SK-N-SH treated with all-trans-retinoic acid at 6 μM for 48 hours (cell line): ENCODE results near the gene LSM3.

Experiments used
- ATAC-seq: fragments of 200-7000 bp; cut with Tn5 transposase; 3 replicates; pipeline ENCODE4 v1.9.1; 2020; ENCODE audit warnings: mild to moderate bottlenecking, moderate library complexity
- ARNTL ChIP-seq: fragments of 450-650 bp; formaldehyde crosslinking; IDR thresholded peaks from 2 replicates; pipeline ENCODE4 v1.5.0; 2020; ENCODE audit warnings: low read depth, mild to moderate bottlenecking, moderate library complexity, borderline replicate concordance
- BACH2 ChIP-seq: fragments of 250-450 bp; sonication (Bioruptor Pico); IDR thresholded peaks from 2 replicates; pipeline ENCODE4 v1.9.0; 2021; ENCODE audit warnings: mild to moderate bottlenecking, borderline replicate concordance
- CSDC2 ChIP-seq: fragments of 250-450 bp; sonication (Bioruptor Pico); IDR thresholded peaks from 2 replicates; pipeline ENCODE4 v1.5.0; 2020; ENCODE audit warnings: mild to moderate bottlenecking, moderate library complexity
- ESRRG ChIP-seq: fragments of 250-450 bp; sonication (Bioruptor Pico); IDR thresholded peaks from 2 replicates; pipeline ENCODE4 v1.6.1; 2021; ENCODE audit warnings: mild to moderate bottlenecking
- GLIS3 ChIP-seq: fragments of 250-450 bp; sonication (Bioruptor Pico); IDR thresholded peaks from 2 replicates; pipeline ENCODE4 v1.5.0; 2020; ENCODE audit warnings: mild to moderate bottlenecking, moderate library complexity
- ISL1 ChIP-seq: fragments of 250-450 bp; sonication (Bioruptor Pico); IDR thresholded peaks from 2 replicates; pipeline ENCODE4 v2.1.2; 2022; ENCODE audit warnings: mild to moderate bottlenecking, moderate library complexity
- OSR1 ChIP-seq: fragments of 250-450 bp; sonication (Bioruptor Pico); IDR thresholded peaks from 2 replicates; pipeline ENCODE4 v1.8.0; 2022; ENCODE audit warnings: moderate library complexity, mild to moderate bottlenecking, inconsistent platforms
- POU6F1 ChIP-seq: fragments of 250-450 bp; sonication (Bioruptor Pico); IDR thresholded peaks from 2 replicates; pipeline ENCODE4 v1.8.0; 2021; ENCODE audit warnings: low read depth, mild to moderate bottlenecking, moderate library complexity, borderline replicate concordance
- PPARA ChIP-seq: fragments of 250-450 bp; sonication (Bioruptor Pico); IDR thresholded peaks from 2 replicates; pipeline ENCODE4 v1.5.0; 2020; ENCODE audit warnings: mild to moderate bottlenecking, borderline replicate concordance
- RARB ChIP-seq: fragments of 250-450 bp; sonication (Bioruptor Pico); IDR thresholded peaks from 2 replicates; pipeline ENCODE4 v1.8.0; 2021; ENCODE audit warnings: mild to moderate bottlenecking, moderate library complexity
- SNAI2 ChIP-seq: fragments of 250-450 bp; sonication (Bioruptor Pico); IDR thresholded peaks from 2 replicates; pipeline ENCODE4 v1.5.0; 2020; ENCODE audit warnings: mild to moderate bottlenecking, moderate library complexity
- TCF4 ChIP-seq: fragments of 250-450 bp; sonication (Bioruptor Pico); IDR thresholded peaks from 2 replicates; pipeline ENCODE4 v1.8.0; 2021; ENCODE audit warnings: mild to moderate bottlenecking, moderate library complexity, borderline replicate concordance
- TOX ChIP-seq: fragments of 250-450 bp; sonication (Bioruptor Pico); IDR thresholded peaks from 2 replicates; pipeline ENCODE4 v1.8.0; 2021; ENCODE audit warnings: mild to moderate bottlenecking, moderate library complexity, borderline replicate concordance
- ZC3H10 ChIP-seq: fragments of 250-450 bp; sonication (Bioruptor Pico); IDR thresholded peaks from 2 replicates; pipeline ENCODE4 v1.5.1; 2021; ENCODE audit warnings: mild to moderate bottlenecking, moderate library complexity
- ZFP3 ChIP-seq: fragments of 250-450 bp; sonication (Bioruptor Pico); IDR thresholded peaks from 2 replicates; pipeline ENCODE4 v1.5.0; 2020; ENCODE audit warnings: mild to moderate bottlenecking, moderate library complexity
- ZFP30 ChIP-seq: fragments of 450-650 bp; formaldehyde crosslinking; IDR thresholded peaks from 2 replicates; pipeline ENCODE4 v1.5.0; 2022; ENCODE audit warnings: mild to moderate bottlenecking, moderate library complexity
- ZNF565 ChIP-seq: fragments of 450-650 bp; formaldehyde crosslinking; conservative IDR thresholded peaks from 2 replicates; pipeline ENCODE4 v1.5.0; 2020; ENCODE audit warnings: low read depth, mild to moderate bottlenecking, moderate library complexity
- ZNF70 ChIP-seq: fragments of 450-650 bp; formaldehyde crosslinking; IDR thresholded peaks from 2 replicates; pipeline ENCODE4 v1.5.0; 2020; ENCODE audit warnings: mild to moderate bottlenecking, moderate library complexity
- ZNF8 ChIP-seq: fragments of 450-650 bp; formaldehyde crosslinking; IDR thresholded peaks from 2 replicates; pipeline ENCODE4 v1.5.0; 2020; ENCODE audit warnings: mild to moderate bottlenecking, moderate library complexity
- TF ChIP-seq, protein P1 (sequence below): fragments of 250-450 bp; sonication (Bioruptor Pico); IDR thresholded peaks from 2 replicates; pipeline ENCODE4 v1.5.1; 2021; ENCODE audit warnings: mild to moderate bottlenecking, moderate library complexity
- TF ChIP-seq, protein P2 (sequence below): fragments of 250-450 bp; sonication (Bioruptor Pico); IDR thresholded peaks from 2 replicates; pipeline ENCODE4 v1.5.1; 2020; ENCODE audit warnings: low read depth, mild to moderate bottlenecking, moderate library complexity
- TF ChIP-seq, protein P3 (sequence below): fragments of 250-450 bp; sonication (Bioruptor Pico); IDR thresholded peaks from 2 replicates; pipeline ENCODE4 v1.5.0; 2020; ENCODE audit warnings: mild to moderate bottlenecking, moderate library complexity
- TF ChIP-seq, protein P4 (sequence below): fragments of 250-450 bp; sonication (Bioruptor Pico); IDR thresholded peaks from 2 replicates; pipeline ENCODE4 v1.8.0; 2020; ENCODE audit warnings: mild to moderate bottlenecking, moderate library complexity, borderline replicate concordance

Gene LSM3

GRCh38 chr3:14212032-14212431 is 33.4 kb downstream of the LSM3 start:
- TF ChIP-seq CSDC2 (no peak), GLIS3 (CRISPR knock-in tag) (no peak), TCF4 (CRISPR knock-in tag) (no peak), RARB (CRISPR knock-in tag) (no peak), ZC3H10 (CRISPR knock-in tag) (no peak), POU6F1 (CRISPR knock-in tag) (no peak), ESRRG (CRISPR knock-in tag) (no peak), SNAI2 (CRISPR knock-in tag) (no peak), ZNF8 (no peak), ZNF70 (CRISPR knock-in tag) (no peak), ZNF565 (no peak), ZFP30 (CRISPR knock-in tag) (no peak), OSR1 (no peak), PPARA (CRISPR knock-in tag) (no peak), TOX (CRISPR knock-in tag) (no peak), ARNTL (no peak), ZFP3 (CRISPR knock-in tag) (no peak)
- TF ChIP-seq, protein P1, sequence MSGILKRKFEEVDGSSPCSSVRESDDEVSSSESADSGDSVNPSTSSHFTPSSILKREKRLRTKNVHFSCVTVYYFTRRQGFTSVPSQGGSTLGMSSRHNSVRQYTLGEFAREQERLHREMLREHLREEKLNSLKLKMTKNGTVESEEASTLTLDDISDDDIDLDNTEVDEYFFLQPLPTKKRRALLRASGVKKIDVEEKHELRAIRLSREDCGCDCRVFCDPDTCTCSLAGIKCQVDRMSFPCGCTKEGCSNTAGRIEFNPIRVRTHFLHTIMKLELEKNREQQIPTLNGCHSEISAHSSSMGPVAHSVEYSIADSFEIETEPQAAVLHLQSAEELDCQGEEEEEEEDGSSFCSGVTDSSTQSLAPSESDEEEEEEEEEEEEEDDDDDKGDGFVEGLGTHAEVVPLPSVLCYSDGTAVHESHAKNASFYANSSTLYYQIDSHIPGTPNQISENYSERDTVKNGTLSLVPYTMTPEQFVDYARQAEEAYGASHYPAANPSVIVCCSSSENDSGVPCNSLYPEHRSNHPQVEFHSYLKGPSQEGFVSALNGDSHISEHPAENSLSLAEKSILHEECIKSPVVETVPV, result no peak
- ATAC-seq, result no peak

- TF ChIP-seq, protein P1, result no peak
- TF ChIP-seq RARB (CRISPR knock-in tag) (no peak), ZFP30 (CRISPR knock-in tag) (no peak), ZNF565 (no peak), CSDC2 (no peak), ISL1 (no peak), ZC3H10 (CRISPR knock-in tag) (no peak), ZNF8 (no peak), PPARA (CRISPR knock-in tag) (no peak), ARNTL (no peak), ESRRG (CRISPR knock-in tag) (no peak), BACH2 (CRISPR knock-in tag) (no peak), ZNF70 (CRISPR knock-in tag) (no peak), TOX (CRISPR knock-in tag) (no peak), POU6F1 (CRISPR knock-in tag) (no peak)
- TF ChIP-seq, protein P2, sequence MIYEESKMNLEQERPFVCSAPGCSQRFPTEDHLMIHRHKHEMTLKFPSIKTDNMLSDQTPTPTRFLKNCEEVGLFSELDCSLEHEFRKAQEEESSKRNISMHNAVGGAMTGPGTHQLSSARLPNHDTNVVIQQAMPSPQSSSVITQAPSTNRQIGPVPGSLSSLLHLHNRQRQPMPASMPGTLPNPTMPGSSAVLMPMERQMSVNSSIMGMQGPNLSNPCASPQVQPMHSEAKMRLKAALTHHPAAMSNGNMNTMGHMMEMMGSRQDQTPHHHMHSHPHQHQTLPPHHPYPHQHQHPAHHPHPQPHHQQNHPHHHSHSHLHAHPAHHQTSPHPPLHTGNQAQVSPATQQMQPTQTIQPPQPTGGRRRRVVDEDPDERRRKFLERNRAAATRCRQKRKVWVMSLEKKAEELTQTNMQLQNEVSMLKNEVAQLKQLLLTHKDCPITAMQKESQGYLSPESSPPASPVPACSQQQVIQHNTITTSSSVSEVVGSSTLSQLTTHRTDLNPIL, result no peak
- TF ChIP-seq, protein P3, sequence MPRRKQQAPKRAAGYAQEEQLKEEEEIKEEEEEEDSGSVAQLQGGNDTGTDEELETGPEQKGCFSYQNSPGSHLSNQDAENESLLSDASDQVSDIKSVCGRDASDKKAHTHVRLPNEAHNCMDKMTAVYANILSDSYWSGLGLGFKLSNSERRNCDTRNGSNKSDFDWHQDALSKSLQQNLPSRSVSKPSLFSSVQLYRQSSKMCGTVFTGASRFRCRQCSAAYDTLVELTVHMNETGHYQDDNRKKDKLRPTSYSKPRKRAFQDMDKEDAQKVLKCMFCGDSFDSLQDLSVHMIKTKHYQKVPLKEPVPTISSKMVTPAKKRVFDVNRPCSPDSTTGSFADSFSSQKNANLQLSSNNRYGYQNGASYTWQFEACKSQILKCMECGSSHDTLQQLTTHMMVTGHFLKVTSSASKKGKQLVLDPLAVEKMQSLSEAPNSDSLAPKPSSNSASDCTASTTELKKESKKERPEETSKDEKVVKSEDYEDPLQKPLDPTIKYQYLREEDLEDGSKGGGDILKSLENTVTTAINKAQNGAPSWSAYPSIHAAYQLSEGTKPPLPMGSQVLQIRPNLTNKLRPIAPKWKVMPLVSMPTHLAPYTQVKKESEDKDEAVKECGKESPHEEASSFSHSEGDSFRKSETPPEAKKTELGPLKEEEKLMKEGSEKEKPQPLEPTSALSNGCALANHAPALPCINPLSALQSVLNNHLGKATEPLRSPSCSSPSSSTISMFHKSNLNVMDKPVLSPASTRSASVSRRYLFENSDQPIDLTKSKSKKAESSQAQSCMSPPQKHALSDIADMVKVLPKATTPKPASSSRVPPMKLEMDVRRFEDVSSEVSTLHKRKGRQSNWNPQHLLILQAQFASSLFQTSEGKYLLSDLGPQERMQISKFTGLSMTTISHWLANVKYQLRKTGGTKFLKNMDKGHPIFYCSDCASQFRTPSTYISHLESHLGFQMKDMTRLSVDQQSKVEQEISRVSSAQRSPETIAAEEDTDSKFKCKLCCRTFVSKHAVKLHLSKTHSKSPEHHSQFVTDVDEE (CRISPR knock-in tag), result no peak
- TF ChIP-seq, protein P4, sequence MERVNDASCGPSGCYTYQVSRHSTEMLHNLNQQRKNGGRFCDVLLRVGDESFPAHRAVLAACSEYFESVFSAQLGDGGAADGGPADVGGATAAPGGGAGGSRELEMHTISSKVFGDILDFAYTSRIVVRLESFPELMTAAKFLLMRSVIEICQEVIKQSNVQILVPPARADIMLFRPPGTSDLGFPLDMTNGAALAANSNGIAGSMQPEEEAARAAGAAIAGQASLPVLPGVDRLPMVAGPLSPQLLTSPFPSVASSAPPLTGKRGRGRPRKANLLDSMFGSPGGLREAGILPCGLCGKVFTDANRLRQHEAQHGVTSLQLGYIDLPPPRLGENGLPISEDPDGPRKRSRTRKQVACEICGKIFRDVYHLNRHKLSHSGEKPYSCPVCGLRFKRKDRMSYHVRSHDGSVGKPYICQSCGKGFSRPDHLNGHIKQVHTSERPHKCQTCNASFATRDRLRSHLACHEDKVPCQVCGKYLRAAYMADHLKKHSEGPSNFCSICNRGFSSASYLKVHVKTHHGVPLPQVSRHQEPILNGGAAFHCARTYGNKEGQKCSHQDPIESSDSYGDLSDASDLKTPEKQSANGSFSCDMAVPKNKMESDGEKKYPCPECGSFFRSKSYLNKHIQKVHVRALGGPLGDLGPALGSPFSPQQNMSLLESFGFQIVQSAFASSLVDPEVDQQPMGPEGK (CRISPR knock-in tag), result no peak
- TF ChIP-seq, all 23 proteins: peak for 0
- no peak for ATAC-seq
These were observed 34.6 kb downstream of the LSM3 start for GRCh38 chr3:14213066-14213774.
